A375 (cell line): ENCODE measurements around the gene PPP1R18. TPM values are rescaled to one million over a fixed set of nuclear protein-coding genes. Genes with fewer than 3 reads are reported as not detected.

Source experiments
- small RNA-seq: library from RNA; depleted of rRNA; stranded (forward); fragments of <200 nt; gene quantifications from one replicate; pipeline ENCODE3, GENCODE V24; 2014
- total RNA-seq: library from RNA; depleted of rRNA; stranded (reverse); fragments of >200 nt; shearing (Covaris generic); gene quantifications from 2 replicates; pipeline ENCODE4 v1.2.3, GENCODE V29; 2014; rRNA removed

Gene PPP1R18, protein sequence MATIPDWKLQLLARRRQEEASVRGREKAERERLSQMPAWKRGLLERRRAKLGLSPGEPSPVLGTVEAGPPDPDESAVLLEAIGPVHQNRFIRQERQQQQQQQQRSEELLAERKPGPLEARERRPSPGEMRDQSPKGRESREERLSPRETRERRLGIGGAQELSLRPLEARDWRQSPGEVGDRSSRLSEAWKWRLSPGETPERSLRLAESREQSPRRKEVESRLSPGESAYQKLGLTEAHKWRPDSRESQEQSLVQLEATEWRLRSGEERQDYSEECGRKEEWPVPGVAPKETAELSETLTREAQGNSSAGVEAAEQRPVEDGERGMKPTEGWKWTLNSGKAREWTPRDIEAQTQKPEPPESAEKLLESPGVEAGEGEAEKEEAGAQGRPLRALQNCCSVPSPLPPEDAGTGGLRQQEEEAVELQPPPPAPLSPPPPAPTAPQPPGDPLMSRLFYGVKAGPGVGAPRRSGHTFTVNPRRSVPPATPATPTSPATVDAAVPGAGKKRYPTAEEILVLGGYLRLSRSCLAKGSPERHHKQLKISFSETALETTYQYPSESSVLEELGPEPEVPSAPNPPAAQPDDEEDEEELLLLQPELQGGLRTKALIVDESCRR
- total RNA-seq = 43.3 and 52.6 TPM in 2 replicates

GRCh38 chr6:30686009-30686907 lies at the start of gene PPP1R18:
TSS of gene PPP1R18 (minus strand) at chr6:30686645. CDS start at chr6:30686018, 627 bp downstream.

GRCh38 chr6:30719791-30720737 lies 33.6 kb upstream of the PPP1R18 start, which contains the start of gene TUBB:
TSS of gene TUBB (plus strand) at chr6:30720352. CDS start at chr6:30720507, 155 bp downstream.

DNA sequence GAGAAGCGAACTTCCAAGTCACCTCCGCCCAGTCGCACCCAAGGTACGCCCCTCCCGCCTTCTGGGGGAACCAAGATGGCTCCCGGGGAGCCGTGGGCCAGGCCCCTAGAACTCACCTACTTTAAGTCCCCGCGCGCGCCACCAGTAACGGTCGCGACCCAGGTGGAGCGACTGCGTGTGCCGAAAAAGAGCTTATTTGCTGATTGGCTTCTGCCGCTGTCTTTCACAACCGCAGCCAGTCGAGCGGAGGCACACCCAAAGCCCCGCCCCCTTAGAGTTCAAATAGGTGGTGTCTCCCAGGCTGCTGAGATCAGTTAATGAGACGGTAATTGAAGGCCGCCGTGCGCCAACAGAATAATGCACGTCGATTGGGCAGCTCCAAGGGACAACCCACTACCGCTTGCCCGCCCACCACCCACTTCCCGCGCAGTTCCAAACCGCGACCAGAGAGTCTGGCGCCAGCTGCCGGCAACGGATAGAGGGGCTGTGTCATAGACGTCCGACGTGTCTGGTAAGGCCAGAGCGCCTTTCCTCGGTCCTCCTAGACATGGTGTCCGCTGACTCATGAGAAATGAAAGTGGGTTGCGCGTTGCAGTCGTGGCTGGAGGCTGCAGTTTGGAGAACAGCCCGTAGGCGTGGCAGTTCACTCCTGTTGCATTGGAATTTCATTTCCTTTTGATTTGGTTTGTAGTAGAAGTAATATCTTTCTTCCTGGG lies 30.8 kb upstream of the PPP1R18 start, which contains the start of gene MDC1:
MDC1 (minus strand) TSS at position 153 of the 716 bp plus-strand sequence. CDS start 2,106 bp downstream, outside the sequence.

GRCh38 chr6:30690403-30691207 lies 4.2 kb upstream of the PPP1R18 start, which contains the start of gene NRM:
TSS of gene NRM (minus strand) at chr6:30690984. CDS start at chr6:30690974, 10 bp downstream.

DNA sequence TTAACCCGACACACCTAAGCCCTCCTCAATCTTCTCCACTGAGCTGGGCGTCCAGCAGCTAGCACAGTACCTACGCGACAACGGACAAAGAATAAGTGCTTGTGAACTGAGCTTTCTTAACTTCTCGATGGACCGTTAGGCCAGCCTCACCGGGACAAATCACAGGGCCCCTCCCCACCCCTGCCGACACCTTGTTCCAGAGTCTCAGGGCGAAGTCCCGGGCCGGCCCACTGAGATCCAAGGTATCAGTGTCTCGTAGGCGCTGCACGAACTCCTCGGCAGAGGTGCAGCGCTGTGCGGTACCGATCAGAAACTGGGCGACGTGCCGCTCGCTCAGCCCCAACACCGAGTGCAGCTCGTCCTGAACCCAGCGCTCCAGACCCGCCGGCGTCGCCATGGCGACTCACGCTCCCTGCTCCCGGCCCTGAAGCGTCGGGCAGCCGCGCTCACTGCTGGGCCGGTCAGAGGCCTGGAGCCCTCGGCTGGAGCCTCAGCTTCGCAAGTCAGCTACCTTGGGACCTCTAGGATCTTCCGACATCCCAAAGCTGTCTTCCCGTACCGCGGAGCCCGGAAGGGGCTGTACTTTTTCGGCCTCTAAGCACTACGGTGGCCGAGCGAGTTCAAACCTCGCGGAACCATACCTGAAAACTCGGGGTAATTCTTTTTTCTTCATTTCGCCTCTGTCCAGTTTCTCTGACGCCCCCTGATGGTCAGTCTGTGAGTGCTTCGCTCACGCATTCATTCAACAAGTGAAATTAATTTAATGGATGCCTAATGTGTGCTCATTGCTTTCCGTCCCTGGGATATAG lies 13.8 kb downstream of the PPP1R18 start, which contains the start of gene DHX16:
DHX16 (minus strand) TSS at position 562 of the 809 bp plus-strand sequence; CDS start at position 397, 165 bp downstream.

DNA sequence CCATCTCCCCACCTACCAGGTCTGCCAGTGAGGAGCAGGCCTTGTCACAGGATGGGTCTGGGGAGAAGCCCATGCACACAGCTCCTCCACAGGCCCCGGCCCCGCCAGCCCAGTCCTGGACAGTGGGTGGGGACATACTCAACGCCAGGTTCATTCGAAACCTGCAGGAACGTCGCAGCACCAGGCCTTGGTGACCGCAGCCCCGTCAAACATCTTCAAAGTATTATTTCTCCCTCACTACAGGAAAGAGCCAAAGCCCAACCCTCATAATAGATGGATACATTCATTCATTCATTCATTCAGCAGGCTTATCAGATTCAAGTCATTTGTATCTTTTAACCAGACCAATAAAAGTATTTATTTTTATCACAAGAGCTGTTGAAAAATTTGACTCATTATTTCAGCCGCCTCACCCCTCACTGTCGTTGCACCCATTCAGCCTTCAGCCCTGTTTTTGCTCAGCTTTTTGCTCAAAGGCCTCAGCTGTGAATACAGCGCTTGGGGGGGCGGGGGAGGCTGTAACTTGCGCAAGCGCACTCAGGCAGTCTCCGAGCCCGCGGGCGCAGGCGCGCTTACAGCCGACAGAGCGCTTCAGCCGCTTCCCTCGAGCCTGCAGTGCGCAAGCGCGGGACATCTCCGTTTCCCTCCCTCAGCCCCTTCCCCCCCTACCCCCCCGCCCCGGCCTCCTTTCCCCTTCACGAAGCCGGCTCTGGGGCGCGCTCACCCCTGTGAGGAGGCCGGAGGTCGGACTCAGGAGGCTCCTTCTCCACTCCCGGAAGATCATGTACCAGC lies 39.8 kb downstream of the PPP1R18 start, which contains the start of gene C6orf136:
C6orf136 (plus strand) TSS at position 684 of the 792 bp plus-strand sequence; CDS start at position 783, 99 bp downstream.

DNA sequence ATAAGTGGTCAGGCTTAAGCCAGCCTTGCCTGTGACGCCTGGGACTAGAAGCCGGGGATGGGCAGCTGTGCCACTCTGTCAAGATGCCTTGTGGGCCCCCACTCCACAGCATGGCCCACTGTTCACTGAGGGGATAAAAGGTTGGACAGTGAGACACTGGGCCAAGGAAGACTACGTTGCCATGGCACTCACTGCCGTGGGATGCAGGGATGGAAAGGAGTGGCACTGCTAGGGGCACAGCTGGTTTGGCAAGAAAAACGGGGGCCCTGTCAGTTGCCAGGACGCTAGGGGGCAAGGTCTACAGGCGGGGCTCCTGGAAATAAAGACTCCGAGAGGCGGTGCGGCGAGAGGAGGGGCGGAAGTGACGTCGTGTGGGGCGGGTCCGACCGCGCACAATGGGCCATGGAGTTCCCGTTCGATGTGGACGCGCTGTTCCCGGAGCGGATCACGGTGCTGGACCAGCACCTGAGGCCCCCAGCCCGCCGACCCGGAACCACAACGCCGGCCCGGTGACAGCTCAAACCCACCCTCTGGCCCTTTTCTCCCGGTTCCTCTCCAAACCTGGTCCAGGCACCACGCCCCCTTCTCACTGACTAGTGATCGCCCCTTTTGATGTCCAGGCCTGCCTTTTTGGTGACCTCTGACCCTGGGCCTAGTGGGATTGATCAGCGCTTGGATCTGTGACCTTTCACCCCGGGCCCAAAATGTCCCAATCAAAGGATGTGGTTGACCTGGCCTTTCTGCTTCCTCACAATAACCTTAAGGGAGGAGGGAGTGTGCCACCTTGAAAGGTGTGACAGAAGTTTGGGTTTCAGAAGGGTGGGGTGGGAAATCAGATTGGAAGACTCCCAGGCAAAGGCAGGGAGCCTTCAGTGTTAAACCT lies 59.7 kb downstream of the PPP1R18 start, which contains the start of gene ATAT1:
ATAT1 (plus strand) TSS at position 391 of the 883 bp plus-strand sequence.

Small RNA genes lying within 50 kb of the gene (small RNA-seq; reads per million reads assigned to genes)
- gene RF00019 = not detected

Other genes starting within 250 kb of the PPP1R18 start
- 116 and 124 TPM in 2 replicates for gene HLA-E, start 197.1 kb downstream of the PPP1R18 start, total RNA-seq
- 27.1 and 37.5 TPM in 2 replicates for gene GNL1, start 130.2 kb downstream of the PPP1R18 start, total RNA-seq
- 9.2 and 15.1 TPM in 2 replicates for gene PRR3, start 129.3 kb downstream of the PPP1R18 start, total RNA-seq
- gene ABCF1, start 115.2 kb downstream of the PPP1R18 start, total RNA-seq = 55.0 and 64.6 TPM in 2 replicates
- gene PPP1R10, start 69.4 kb downstream of the PPP1R18 start, total RNA-seq = 30.4 and 33.8 TPM in 2 replicates
- gene MRPS18B, start 68.8 kb downstream of the PPP1R18 start, total RNA-seq = 50.3 and 57.9 TPM in 2 replicates
- gene ATAT1, start 59.8 kb downstream of the PPP1R18 start, total RNA-seq = 4.8 and 5.5 TPM in 2 replicates
- 2.6 and 4.3 TPM in 2 replicates for gene C6orf136, start 39.5 kb downstream of the PPP1R18 start, total RNA-seq
- gene DHX16, start 13.6 kb downstream of the PPP1R18 start, total RNA-seq = 41.0 and 53.8 TPM in 2 replicates
- 5.7 and 7.7 TPM in 2 replicates for gene NRM, start 4.3 kb upstream of the PPP1R18 start, total RNA-seq
- gene MDC1, start 30.6 kb upstream of the PPP1R18 start, total RNA-seq = 7.2 and 10.0 TPM in 2 replicates
- 662 and 749 TPM in 2 replicates for gene TUBB, start 33.7 kb upstream of the PPP1R18 start, total RNA-seq
- 72.6 and 83.5 TPM in 2 replicates for gene FLOT1, start 56.0 kb upstream of the PPP1R18 start, total RNA-seq
- gene IER3, start 57.9 kb upstream of the PPP1R18 start, total RNA-seq = 799 and 821 TPM in 2 replicates
- gene DDR1, start 197.9 kb upstream of the PPP1R18 start, total RNA-seq = 67.4 and 78.5 TPM in 2 replicates
- 8.3 and 12.6 TPM in 2 replicates for gene GTF2H4, start 221.6 kb upstream of the PPP1R18 start, total RNA-seq
- gene VARS2, start 227.6 kb upstream of the PPP1R18 start, total RNA-seq = 25.2 and 25.5 TPM in 2 replicates
- gene SFTA2, start 245.5 kb upstream of the PPP1R18 start, total RNA-seq = not detected in 2 replicates